Smooth muscle cell (in vitro differentiated cells): ENCODE measurements around the gene PGAP6. TPM values are rescaled to one million over a fixed set of nuclear protein-coding genes. Genes with fewer than 3 reads are reported as not detected.
A peak's percentile ranks its signal among the peaks of the same experiment; 100 is the strongest.
"Not testable (repeated sequence)": the region's sequence is repeated elsewhere in the genome, so short reads cannot be mapped to it uniquely, and the experiment has no call there.

Source experiments
- DNase-seq: peaks from one replicate; lab custom pipeline; 2025; ENCODE audit not compliant: unreplicated experiment; lab: John Stamatoyannopoulos, UW
- H2AFZ ChIP-seq: fragments of 200-600 bp; sonication (generic); 2 replicates; pipeline ENCODE4 v1.6.0; 2016; ENCODE audit warnings: antibody characterized with exemption, low read depth, mild to moderate bottlenecking
- H3F3A ChIP-seq: fragments of 200-600 bp; sonication (generic); 2 replicates; pipeline ENCODE4 v1.6.0; 2017; ENCODE audit warnings: antibody characterized with exemption, low read depth
- H3K27ac ChIP-seq: fragments of 200-600 bp; sonication (generic); 2 replicates; pipeline ENCODE4 v1.5.1; 2016; ENCODE audit warnings: low read depth, mild to moderate bottlenecking
- H3K27me3 ChIP-seq: fragments of 200-600 bp; sonication (generic); 2 replicates; pipeline ENCODE4 v1.6.1; 2016; ENCODE audit warnings: low read depth, mild to moderate bottlenecking
- H3K36me3 ChIP-seq: fragments of 200-600 bp; sonication (generic); 2 replicates; pipeline ENCODE4 v1.5.1; 2016; ENCODE audit warnings: low read depth
- H3K4me1 ChIP-seq: fragments of 200-600 bp; sonication (generic); 2 replicates; pipeline ENCODE4 v1.5.1; 2016; ENCODE audit warnings: low read depth
- H3K4me2 ChIP-seq: fragments of 200-600 bp; sonication (generic); 2 replicates; pipeline ENCODE4 v1.6.0; 2016; ENCODE audit warnings: mild to moderate bottlenecking
- H3K4me3 ChIP-seq: fragments of 200-600 bp; sonication (generic); 2 replicates; pipeline ENCODE4 v1.5.1; 2016; ENCODE audit warnings: mild to moderate bottlenecking
- H3K79me2 ChIP-seq: fragments of 200-600 bp; sonication (generic); 2 replicates; pipeline ENCODE4 v1.6.0; 2016; ENCODE audit warnings: low read depth, mild to moderate bottlenecking
- H3K9ac ChIP-seq: fragments of 200-600 bp; sonication (generic); 2 replicates; pipeline ENCODE4 v1.6.0; 2016; ENCODE audit warnings: low read depth
- H3K9me3 ChIP-seq: fragments of 200-600 bp; sonication (generic); replicated peaks from 2 replicates; pipeline ENCODE4 v1.5.1; 2016; ENCODE audit warnings: low read depth
- H4K20me1 ChIP-seq: fragments of 200-600 bp; sonication (generic); 2 replicates; pipeline ENCODE4 v1.6.0; 2016; ENCODE audit warnings: low read depth
- CTCF ChIP-seq: fragments of 200-600 bp; sonication (generic); IDR thresholded peaks from 2 replicates; pipeline ENCODE4 v1.5.1; 2017; ENCODE audit warnings: borderline replicate concordance, mild to moderate bottlenecking, antibody characterized with exemption; ENCODE audit not compliant: insufficient read depth, poor library complexity, severe bottlenecking
- WGBS: methylation state at CpG from one replicate; pipeline ENCODE4 v1.1.7; 2016; ENCODE audit warnings: low lambda C conversion rate; 5-methylcytosine and 5-hydroxymethylcytosine counted together
- polyA plus RNA-seq: library from polyadenylated mRNA; unstranded; fragments of >200 nt; fragmentation: Nextera tagmentation; extraction: Ambion mirVana; gene quantifications from 2 replicates; pipeline ENCODE4 v1.2.1, GENCODE V29; 2016
- total RNA-seq: library from RNA; depleted of rRNA; stranded (reverse); fragments of >200 nt; gene quantifications from 2 replicates; pipeline ENCODE4 v1.2.3, GENCODE V29; 2014

The PGAP6 gene
- total and polyA plus RNA-seq, 2 experiments from 2014 or later, result 57.1 to 80.0 TPM

DNA sequence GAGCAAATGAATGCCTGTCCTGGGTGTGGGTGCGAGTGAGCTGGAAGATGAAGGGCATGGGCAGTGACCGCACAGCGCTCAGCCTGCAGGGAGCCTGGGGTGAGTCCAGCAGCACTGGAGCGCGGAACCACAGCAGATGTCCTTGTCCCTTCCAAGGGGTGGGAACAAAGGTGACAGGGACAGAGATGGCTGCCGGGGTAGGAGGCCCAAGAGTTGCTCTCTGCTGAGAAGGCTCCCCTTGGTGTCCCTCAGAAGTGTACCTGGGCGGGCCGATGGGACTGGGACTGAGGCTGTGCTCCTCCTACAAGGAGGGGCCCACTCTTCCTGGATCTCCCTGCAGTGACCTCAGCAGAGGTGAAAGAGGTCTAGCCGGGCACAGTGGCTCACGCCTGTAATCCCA lies 7.6 kb upstream of the PGAP6 start:
- no peaks in the 10 kb centered on the region for H3K9me3 ChIP-seq
- H3K36me3 ChIP-seq, result no peaks in the 10 kb centered on the region
- peaks cover 5% of the 10 kb centered on the region for H3K4me1 ChIP-seq
- H4K20me1 ChIP-seq, result no peaks in the 10 kb centered on the region
- H3K79me2 ChIP-seq, result peaks cover 3% of the 10 kb centered on the region
- H3K9ac ChIP-seq, result no peak overlapping the region
- no peak overlapping the region for H2AFZ ChIP-seq
- H3K4me3 ChIP-seq, result no peak overlapping the region
- TF ChIP-seq CTCF, result no peak
- no peaks in the 10 kb centered on the region for H3K27me3 ChIP-seq
- no peak for DNase-seq
- H3K27ac ChIP-seq, result no peak overlapping the region
- WGBS, result 96% methylated on average over 10 of the region's 10 CpGs
- H3F3A ChIP-seq, result peaks cover 17% of the 10 kb centered on the region
- H3K4me2 ChIP-seq, result no peak overlapping the region

- not testable (repeated sequence) for H3K27ac ChIP-seq
- peak; percentile 8 for TF ChIP-seq CTCF
Measured at GRCh38 chr16:387761-388666, 6.2 kb upstream of the PGAP6 start.

GRCh38 chr16:386641-387156 lies 4.9 kb upstream of the PGAP6 start:
- H3K79me2 ChIP-seq, result no peaks in the 10 kb centered on the region
- H3K27me3 ChIP-seq, result no peaks in the 10 kb centered on the region
- H3K9ac ChIP-seq, result no peak overlapping the region
- H3K4me2 ChIP-seq, result no peak overlapping the region
- TF ChIP-seq CTCF, result no peak
- H2AFZ ChIP-seq, result no peak overlapping the region
- no peak overlapping the region for H3K4me3 ChIP-seq
- no peak for DNase-seq
- H3K4me1 ChIP-seq, result peaks cover 17% of the 10 kb centered on the region
- H3K27ac ChIP-seq, result no peak overlapping the region
- H3K36me3 ChIP-seq, result no peaks in the 10 kb centered on the region
- 69% methylated on average over 19 of the region's 19 CpGs for WGBS
- peaks cover 17% of the 10 kb centered on the region for H3F3A ChIP-seq
- no peaks in the 10 kb centered on the region for H3K9me3 ChIP-seq
- no peaks in the 10 kb centered on the region for H4K20me1 ChIP-seq

More at GRCh38 chr16:387761-388666, 6.2 kb upstream of the PGAP6 start:
- not testable (repeated sequence) for DNase-seq, H2AFZ ChIP-seq, H3K9ac ChIP-seq, H3K27me3 ChIP-seq, H4K20me1 ChIP-seq, H3K9me3 ChIP-seq, H3K36me3 ChIP-seq, H3K79me2 ChIP-seq
- Histone ChIP-seq H3K4me3 (peak overlapping the region; percentile 28), H3K4me1 (peaks cover 12% of the 10 kb centered on the region), H3K4me2 (peak overlapping the region; percentile 78), H3F3A (peaks cover 17% of the 10 kb centered on the region)
- WGBS, result 24% methylated on average over 20 of the region's 20 CpGs
